K562 (cell line): Measurements from ENCODE around the gene PALM3. TPM values are rescaled to one million over a fixed set of nuclear protein-coding genes. Genes with fewer than 3 reads are reported as not detected.

Experiments
- ATAC-seq: fragments of 200-7000 bp; cut with Tn5 transposase; 3 replicates; pipeline ENCODE4 v1.9.1; 2020; ENCODE audit warnings: moderate library complexity
- BruUV-seq: library from RNA; stranded (reverse); fragments of 400-500 nt; replicated peaks from 2 replicates; lab custom pipeline; 2021; lab: Mats Ljungman, UMichigan
- CTCF ChIA-PET: fragments of 300-600 bp; formaldehyde crosslinking; extraction: SDS; loops from one replicate; lab custom pipeline; 2021; ENCODE audit warnings: low intra/inter-chr PET ratio; lab: Yijun Ruan, JAX
- POLR2A ChIA-PET: fragments of 300-600, 350-650 bp; sonication (Branson Sonifier 250); formaldehyde crosslinking; extraction: SDS; loops from one replicate; lab custom pipeline; 2021; ENCODE audit warnings: antibody characterized with exemption, inconsistent platforms; lab: Yijun Ruan, JAX
- DNase-seq, 4 experiments: peaks; one replicate each; pipeline versions ENCODE4 v3.0.0 to v3.0.0-alpha.2; 2011 to 2018; ENCODE audit warnings: low spot score in 3 of 4, mixed read lengths in 3 of 4; ENCODE audit errors: extremely low read depth in 1 of 4
- FAIRE-seq: peaks from 2 replicates; lab custom pipeline; 2011; peaks lifted over from hg19 to GRCh38; lab: Jason Lieb, UNC
- H2AFZ ChIP-seq: 2 replicates; pipeline ENCODE4 v1.6.0; 2011; ENCODE audit warnings: low read depth, low read length, control low read depth, inconsistent platforms
- H3K27ac ChIP-seq: fragments of 200-600 bp; 3 replicates; pipeline ENCODE4 v1.8.0; 2011; ENCODE audit warnings: low read depth, mild to moderate bottlenecking, control low read depth, inconsistent platforms, low read length, moderate library complexity, mixed read lengths; ENCODE audit errors: extremely low read depth
- H3K27me3 ChIP-seq, 2 experiments: fragments of 300-600 bp in 1 of 2; 2 replicates in 1 of 2; 3 replicates in 1 of 2; pipeline versions ENCODE4 v1.6.0 to v1.8.0; 2011; ENCODE audit warnings: inconsistent platforms in 2 of 2, low read length in 2 of 2, mild to moderate bottlenecking in 1 of 2, mixed read lengths in 1 of 2, moderate library complexity in 1 of 2; ENCODE audit not compliant: control insufficient read depth in 2 of 2, insufficient read depth in 2 of 2
- H3K36me3 ChIP-seq: fragments of 300-600 bp; 3 replicates; pipeline ENCODE4 v1.8.0; 2011; ENCODE audit warnings: mild to moderate bottlenecking, low read length, inconsistent platforms; ENCODE audit not compliant: control insufficient read depth, insufficient read depth
- H3K4me1 ChIP-seq, 2 experiments: fragments of 200-600 bp in 1 of 2; replicated peaks in 1 of 2; 2 replicates in 1 of 2; 3 replicates in 1 of 2; pipeline versions ENCODE4 v1.5.1 to v1.8.0; 2011; ENCODE audit warnings: inconsistent platforms in 2 of 2, low read length in 2 of 2, mild to moderate bottlenecking in 1 of 2, mixed read lengths in 1 of 2, moderate library complexity in 1 of 2; ENCODE audit not compliant: control insufficient read depth in 2 of 2, insufficient read depth in 2 of 2
- H3K4me2 ChIP-seq: 2 replicates; pipeline ENCODE4 v1.6.1; 2011; ENCODE audit warnings: low read length, control low read depth, inconsistent platforms, mixed read lengths; ENCODE audit not compliant: insufficient read depth
- H3K4me3 ChIP-seq: fragments of 200-600 bp; sonication (generic), shearing (Covaris generic); 2 replicates; pipeline ENCODE4 v1.5.1; 2016; ENCODE audit warnings: control low read depth, inconsistent platforms
- H3K79me2 ChIP-seq: fragments of 200-600 bp; 3 replicates; pipeline ENCODE4 v1.8.0; 2011; ENCODE audit warnings: low read length, inconsistent platforms; ENCODE audit not compliant: control insufficient read depth, insufficient read depth
- H3K9ac ChIP-seq, 2 experiments: 2 replicates each; pipeline versions ENCODE4 v1.6.0 to v1.6.1; 2011; ENCODE audit warnings: low read depth in 2 of 2, low read length in 2 of 2, control low read depth in 1 of 2, inconsistent platforms in 1 of 2, mild to moderate bottlenecking in 1 of 2, mixed read lengths in 1 of 2; ENCODE audit not compliant: insufficient read depth in 1 of 2
- H3K9me1 ChIP-seq: one replicate; pipeline ENCODE4 v1.6.0; 2011; ENCODE audit warnings: inconsistent platforms, mild to moderate bottlenecking, low read length, moderate library complexity; ENCODE audit not compliant: control insufficient read depth, insufficient read depth
- H3K9me3 ChIP-seq: replicated peaks from 2 replicates; pipeline ENCODE4 v1.5.1; 2011; ENCODE audit warnings: low read depth, low read length, inconsistent platforms; ENCODE audit not compliant: control insufficient read depth, insufficient read depth
- H4K20me1 ChIP-seq: replicated peaks from 2 replicates; pipeline ENCODE4 v1.6.1; 2011; ENCODE audit warnings: low read length, inconsistent platforms, mixed read lengths; ENCODE audit not compliant: control insufficient read depth, insufficient read depth
- ADNP ChIP-seq: fragments of 200-800 bp; sonication (Bioruptor generic); IDR thresholded peaks from 2 replicates; pipeline ENCODE4 v1.6.1; 2016; ENCODE audit warnings: missing genetic modification characterization, missing compliant biosample characterization
- BCOR ChIP-seq: fragments of 450-650 bp; IDR thresholded peaks from 2 replicates; pipeline ENCODE4 v1.6.1; 2016
- CBX1 ChIP-seq: sonication (generic); IDR thresholded peaks from 2 replicates; pipeline ENCODE4 v1.6.1; 2016; ENCODE audit warnings: antibody characterized with exemption, low read depth, mild to moderate bottlenecking
- CLOCK ChIP-seq: fragments of 250-450 bp; sonication (Bioruptor Pico); IDR thresholded peaks from 2 replicates; pipeline ENCODE4 v1.4.0; 2020; ENCODE audit warnings: mild to moderate bottlenecking, moderate library complexity, borderline replicate concordance
- CSDE1 ChIP-seq, 2 experiments: fragments of 450-650 bp; IDR thresholded peaks; 2 replicates each; pipeline ENCODE4 v1.6.1; 2016; ENCODE audit warnings: mild to moderate bottlenecking in 1 of 2
- GABPA ChIP-seq: fragments of 200-800 bp; sonication (Bioruptor generic); conservative IDR thresholded peaks from 2 replicates; pipeline ENCODE4 v1.6.1; 2016; ENCODE audit warnings: low read depth, missing genetic modification characterization, missing compliant biosample characterization
- HDAC2 ChIP-seq: fragments of 450-650 bp; IDR thresholded peaks from 2 replicates; pipeline ENCODE4 v1.6.1; 2016; ENCODE audit warnings: mild to moderate bottlenecking
- KDM1A ChIP-seq, 2 experiments: fragments of 450-650 bp; IDR thresholded peaks; 2 replicates each; pipeline ENCODE4 v1.6.1; 2016; ENCODE audit warnings: mild to moderate bottlenecking in 2 of 2
- MCM2 ChIP-seq: fragments of 450-650 bp; IDR thresholded peaks from 2 replicates; pipeline ENCODE4 v1.6.1; 2017; ENCODE audit warnings: low read depth, mild to moderate bottlenecking
- NKRF ChIP-seq: fragments of 450-650 bp; IDR thresholded peaks from 2 replicates; pipeline ENCODE4 v1.6.1; 2016; ENCODE audit warnings: borderline replicate concordance
- NR3C1 ChIP-seq: sonication (generic); formaldehyde crosslinking; IDR thresholded peaks from 2 replicates; pipeline ENCODE4 v1.8.1; 2022; ENCODE audit warnings: missing genetic modification reagents
- RBM25 ChIP-seq: fragments of 200-400 bp; formaldehyde crosslinking; IDR thresholded peaks from 2 replicates; pipeline ENCODE4 v1.6.1; 2018; ENCODE audit warnings: low read length, low read depth, moderate library complexity; ENCODE audit not compliant: severe bottlenecking
- SMARCA5 ChIP-seq: fragments of 450-650 bp; IDR thresholded peaks from 2 replicates; pipeline ENCODE4 v1.6.1; 2016
- SP1 ChIP-seq: sonication (generic); formaldehyde crosslinking; IDR thresholded peaks from 2 replicates; pipeline ENCODE4 v1.8.1; 2022; ENCODE audit warnings: mild to moderate bottlenecking, missing genetic modification reagents
- WGBS: fragments of 100-300 bp; shearing (Covaris generic); methylation state at CpG from one replicate; pipeline ENCODE4 v1.1.6; 2016; ENCODE audit warnings: low coverage, mixed read lengths; ENCODE audit not compliant: insufficient coverage; ENCODE audit errors: missing lambda C conversion rate; 5-methylcytosine and 5-hydroxymethylcytosine counted together
- in situ Hi-C: fragments of 300-500 bp; cut with MboI; formaldehyde crosslinking; loops from 4 replicates; pipeline ENCODE4 v1.15.0; 2018; ENCODE audit warnings: inconsistent platforms, mixed read lengths
- intact Hi-C: fragments of 100-400 bp; cut with micrococcal nuclease; formaldehyde crosslinking; loops from 2 replicates; pipeline ENCODE4 v1.14.2; 2022
- polyA plus RNA-seq, 8 experiments: library from polyadenylated mRNA; depleted of rRNA in 4 of 8; stranded (reverse) in 5 of 8; unstranded in 3 of 8; fragments of >200 nt; fragmentation: Nextera tagmentation in 2 of 8; fragmentation: Illumina TruSeq in 1 of 8; extraction: Ambion mirVana in 2 of 8; extraction: Trizol in 1 of 8; gene quantifications; 2 replicates each; pipeline versions ENCODE4 v1.2.1 to v1.2.3, GENCODE V29; 2011 to 2014; ENCODE audit warnings: inconsistent platforms in 1 of 8, missing spikeins in 1 of 8
- total RNA-seq, 7 experiments: library from RNA; depleted of rRNA in 6 of 7; stranded (reverse); fragments of >200 nt in 6 of 7; fragmentation: Illumina TruSeq in 2 of 7; extraction: Trizol in 2 of 7; gene quantifications; 2 replicates each; pipeline versions ENCODE4 v1.2.1 to v1.2.3, GENCODE V29; 2011 to 2021; ENCODE audit warnings: low replicate concordance in 1 of 7

The PALM3 gene
- total and polyA plus RNA-seq, 9 of the 15 experiments (the other 6 are each of a cell fraction or from before 2014, with no cell fraction given), result 0.07 to 9.3 (median 3.3) TPM

- in situ Hi-C loops, result loop anchor here (25.0 kb wide), 1 partner anchor 469 kb away; no protein-coding TSS in a partner anchor
- H3K9me1 ChIP-seq, result no peaks in the 10 kb centered on the region
- H3K27me3 ChIP-seq, result no peaks in the 10 kb centered on the region
- intact Hi-C loops, result no loop called here
- no peaks in the 10 kb centered on the region for H3K9me3 ChIP-seq
- no peak overlapping the region for H3K4me3 ChIP-seq
- no peak overlapping the region for H2AFZ ChIP-seq
- ATAC-seq, result no peak
- ChIA-PET POLR2A (interaction anchor here (1.0 kb wide), 1 partner anchor 14 kb away, joined by 4 read pairs; no protein-coding TSS in a partner anchor), CTCF (interaction anchor here (0.5 kb wide), 1 partner anchor 14 kb away, joined by 4 read pairs; no protein-coding TSS in a partner anchor)
- 0 out of 4 replicates have a peak overlapping the region, but pooled peaks of 1 of the 2 experiments have one; percentile 78 for H3K9ac ChIP-seq
- H3K4me2 ChIP-seq, result no peak overlapping the region
- no peak overlapping the region for H3K27ac ChIP-seq
- FAIRE-seq, result no peak
- H4K20me1 ChIP-seq, result no peaks in the 10 kb centered on the region
- peaks cover 6% of the 10 kb centered on the region; the same call in 1 of the 3 replicates for H3K36me3 ChIP-seq
- peaks cover 30 to 62% of the 10 kb centered on the region in 2 experiments for H3K4me1 ChIP-seq
- TF ChIP-seq GABPA (tag), result no peak
- no peak for TF ChIP-seq NR3C1 (CRISPR knock-in tag)
- TF ChIP-seq NKRF, result no peak
- peak; percentile 90 for TF ChIP-seq BCOR
- TF ChIP-seq MCM2, result no peak
- TF ChIP-seq CLOCK (CRISPR knock-in tag), result no peak
- TF ChIP-seq CBX1, result 0 out of 2 replicates have a peak, but pooled peaks have one; percentile 68
- TF ChIP-seq RBM25, result peak; percentile 63
- peak; percentile 78 to 84 for TF ChIP-seq KDM1A (IDR thresholded peaks at IDR 0.05)
- TF ChIP-seq SMARCA5, result 0 out of 2 replicates have a peak, but pooled peaks have one; percentile 47
- TF ChIP-seq CSDE1 (IDR thresholded peaks at IDR 0.05), result no peak
- TF ChIP-seq SP1 (CRISPR knock-in tag), result peak; percentile 22; the same call in 1 of the 2 replicates
- TF ChIP-seq HDAC2, result peak; percentile 50; the same call in 1 of the 2 replicates
- peak; percentile 83 for TF ChIP-seq ADNP
- no peaks in the 10 kb centered on the region for H3K79me2 ChIP-seq
- DNase-seq, result peak in 1 of 4 experiments; percentile 4
- BruUV-seq, result no TSS peak
- 72% methylated on average over 9 of the region's 10 CpGs for WGBS
These were observed 5.7 kb downstream of the PALM3 start for GRCh38 chr19:14056069-14056666.
